Caco-2 (cell line): ENCODE measurements around the gene IL2RA. TPM values are rescaled to one million over a fixed set of nuclear protein-coding genes. Genes with fewer than 3 reads are reported as not detected.

ENCODE experiments used
- BruUV-seq: library from RNA; stranded (reverse); fragments of 400-500 nt; replicated peaks from 2 replicates; lab custom pipeline; 2021; lab: Mats Ljungman, UMichigan
- CTCF ChIA-PET: fragments of 300-600 bp; sonication (Branson Sonifier 250); formaldehyde crosslinking; loops from one replicate; lab custom pipeline; 2022; ENCODE audit warnings: antibody characterized with exemption; lab: Charles Lee
- POLR2A ChIA-PET: fragments of 300-600 bp; sonication (Branson Sonifier 250); formaldehyde crosslinking; loops from one replicate; lab custom pipeline; 2022; ENCODE audit warnings: antibody characterized with exemption; lab: Charles Lee
- DNase-seq, 2 experiments: peaks; one replicate each; pipeline versions ENCODE4 v3.0.0 to v3.0.0-alpha.2; 2020 to 2022
- H3K27me3 ChIP-seq: replicated peaks from 2 replicates; pipeline ENCODE4 v1.6.0; 2011; ENCODE audit warnings: low read length; ENCODE audit not compliant: control insufficient read depth, insufficient read depth
- H3K36me3 ChIP-seq: 2 replicates; pipeline ENCODE4 v1.5.1; 2011; ENCODE audit warnings: low read length; ENCODE audit not compliant: control insufficient read depth, insufficient read depth
- H3K4me1 ChIP-seq: fragments of 250-450 bp; sonication (Bioruptor Pico); 2 replicates; pipeline ENCODE4 v1.5.1; 2020; ENCODE audit warnings: mild to moderate bottlenecking
- H3K4me3 ChIP-seq: 2 replicates; pipeline ENCODE4 v1.5.1; 2011; ENCODE audit warnings: low read depth, mild to moderate bottlenecking, control low read depth, low read length
- H3K9me3 ChIP-seq: fragments of 250-450 bp; sonication (Bioruptor Pico); 2 replicates; pipeline ENCODE4 v1.5.1; 2020; ENCODE audit warnings: mild to moderate bottlenecking, moderate library complexity
- H3K27ac Mint-ChIP-seq: one replicate; pipeline ENCODE4 v1.8.0; 2022; ENCODE audit warnings: mixed read lengths; ENCODE audit not compliant: unreplicated experiment
- H3K27me3 Mint-ChIP-seq: one replicate; pipeline ENCODE4 v1.8.0; 2022; ENCODE audit warnings: mixed read lengths; ENCODE audit not compliant: insufficient read depth, unreplicated experiment
- H3K36me3 Mint-ChIP-seq: one replicate; pipeline ENCODE4 v1.8.0; 2022; ENCODE audit warnings: mild to moderate bottlenecking, mixed read lengths; ENCODE audit not compliant: insufficient read depth, unreplicated experiment
- H3K4me1 Mint-ChIP-seq: one replicate; pipeline ENCODE4 v1.8.0; 2022; ENCODE audit warnings: low read depth, mixed read lengths; ENCODE audit not compliant: unreplicated experiment
- H3K4me3 Mint-ChIP-seq: one replicate; pipeline ENCODE4 v1.8.0; 2022; ENCODE audit warnings: mild to moderate bottlenecking, moderate library complexity, mixed read lengths; ENCODE audit not compliant: unreplicated experiment
- H3K9me3 Mint-ChIP-seq: one replicate; pipeline ENCODE4 v1.8.0; 2022; ENCODE audit warnings: mixed read lengths; ENCODE audit not compliant: unreplicated experiment
- intact Hi-C: fragments of 100-400 bp; cut with micrococcal nuclease; formaldehyde crosslinking; loops from one replicate; pipeline ENCODE4 v1.10.0; 2022; ENCODE audit not compliant: unreplicated experiment
- total RNA-seq: library from RNA; stranded (reverse); gene quantifications from 2 replicates; pipeline ENCODE4 v1.2.3, GENCODE V29; 2022
- TF ChIP-seq, protein P1 (sequence below), 2 experiments: fragments of 200-600 bp in 1 of 2; IDR thresholded peaks; 1 replicate in 1 of 2; 2 replicates in 1 of 2; pipeline versions ENCODE4 v1.5.1 to v1.8.0; 2011 to 2022; ENCODE audit warnings: antibody characterized with exemption in 1 of 2, control low read depth in 1 of 2, inconsistent platforms in 1 of 2, low read depth in 1 of 2, low read length in 1 of 2, mild to moderate bottlenecking in 1 of 2, moderate library complexity in 1 of 2; ENCODE audit not compliant: insufficient read depth in 1 of 2, severe bottlenecking in 1 of 2, unreplicated experiment in 1 of 2

The IL2RA gene
- total RNA-seq, 1 experiment from 2014 or later = not detected

DNA sequence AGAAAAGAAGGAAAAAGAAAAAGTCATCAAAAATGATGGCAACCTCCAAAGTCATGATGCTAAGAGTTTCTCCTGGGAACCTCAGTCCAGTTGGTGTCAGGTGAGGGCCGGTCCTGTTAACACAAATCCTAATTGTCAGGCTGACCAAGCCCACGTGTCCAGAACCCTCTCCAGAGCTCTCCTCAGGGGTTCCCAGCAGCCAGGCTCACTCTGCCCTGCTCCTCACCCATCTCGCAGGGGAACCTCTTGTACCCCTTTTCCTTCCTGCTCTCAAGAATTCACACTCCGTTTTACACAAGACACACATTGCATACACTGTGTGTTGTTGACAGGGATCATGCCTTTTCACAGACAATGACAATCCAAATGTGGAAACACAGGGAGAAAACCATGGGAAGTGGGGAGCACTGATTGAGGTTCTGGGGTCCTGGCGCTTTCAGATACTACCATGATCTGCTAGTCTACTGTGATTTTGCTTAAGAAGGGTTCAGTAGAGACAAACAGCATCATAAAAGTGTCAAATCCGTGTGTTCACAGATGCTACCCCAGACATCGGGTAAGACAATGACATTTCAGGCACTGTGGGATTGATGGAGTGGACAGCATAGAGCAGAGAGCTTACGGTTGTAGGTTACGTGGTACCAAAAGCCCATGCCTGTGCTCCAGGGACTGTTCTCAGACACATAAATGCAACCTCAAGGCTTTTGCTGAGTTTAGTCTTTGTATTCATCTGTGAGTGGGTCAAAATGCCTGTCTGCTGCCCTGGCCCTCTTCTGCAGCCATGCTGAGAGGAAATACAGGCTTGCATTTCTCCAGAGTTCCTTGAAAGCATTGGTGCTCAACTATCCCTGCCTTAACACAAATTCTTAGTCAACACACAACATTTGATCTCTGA is 16.0 kb downstream of the IL2RA start:
- H3K4me3 ChIP-seq = no peak overlapping the region
- TF ChIP-seq, protein P1, sequence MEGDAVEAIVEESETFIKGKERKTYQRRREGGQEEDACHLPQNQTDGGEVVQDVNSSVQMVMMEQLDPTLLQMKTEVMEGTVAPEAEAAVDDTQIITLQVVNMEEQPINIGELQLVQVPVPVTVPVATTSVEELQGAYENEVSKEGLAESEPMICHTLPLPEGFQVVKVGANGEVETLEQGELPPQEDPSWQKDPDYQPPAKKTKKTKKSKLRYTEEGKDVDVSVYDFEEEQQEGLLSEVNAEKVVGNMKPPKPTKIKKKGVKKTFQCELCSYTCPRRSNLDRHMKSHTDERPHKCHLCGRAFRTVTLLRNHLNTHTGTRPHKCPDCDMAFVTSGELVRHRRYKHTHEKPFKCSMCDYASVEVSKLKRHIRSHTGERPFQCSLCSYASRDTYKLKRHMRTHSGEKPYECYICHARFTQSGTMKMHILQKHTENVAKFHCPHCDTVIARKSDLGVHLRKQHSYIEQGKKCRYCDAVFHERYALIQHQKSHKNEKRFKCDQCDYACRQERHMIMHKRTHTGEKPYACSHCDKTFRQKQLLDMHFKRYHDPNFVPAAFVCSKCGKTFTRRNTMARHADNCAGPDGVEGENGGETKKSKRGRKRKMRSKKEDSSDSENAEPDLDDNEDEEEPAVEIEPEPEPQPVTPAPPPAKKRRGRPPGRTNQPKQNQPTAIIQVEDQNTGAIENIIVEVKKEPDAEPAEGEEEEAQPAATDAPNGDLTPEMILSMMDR (IDR thresholded peaks at IDR 0.05; ENCODE audit: insufficient read depth in 1 of 2, low read depth in 1 of 2, low read length in 1 of 2, severe bottlenecking in 1 of 2, unreplicated experiment in 1 of 2) = no peak
- intact Hi-C loops = no loop called here
- no peaks in the 10 kb centered on the region for H3K4me1 ChIP-seq
- peaks cover 7% of the 10 kb centered on the region for H3K4me1 Mint-ChIP-seq
- ChIA-PET POLR2A (no interaction called here), CTCF (interaction anchor here (0.6 kb wide), 1 partner anchor 27 kb away, joined by 6 read pairs; no protein-coding TSS in a partner anchor)
- H3K36me3 Mint-ChIP-seq = no peaks in the 10 kb centered on the region
- H3K4me3 Mint-ChIP-seq = no peak overlapping the region
- no peaks in the 10 kb centered on the region for H3K9me3 Mint-ChIP-seq
- no peaks in the 10 kb centered on the region for H3K9me3 ChIP-seq
- no peak overlapping the region for H3K27ac Mint-ChIP-seq
- H3K27me3 Mint-ChIP-seq = peaks cover 26% of the 10 kb centered on the region
- no peaks in the 10 kb centered on the region for H3K36me3 ChIP-seq
- DNase-seq = no peak
- no TSS peak for BruUV-seq
- H3K27me3 ChIP-seq = 0 out of 2 replicates have a peak, but pooled peaks cover 1% of the 10 kb centered on the region

GRCh38 chr10:6045314-6045848 is 16.8 kb downstream of the IL2RA start:
- TF ChIP-seq, protein P1 (IDR thresholded peaks at IDR 0.05; ENCODE audit: insufficient read depth in 1 of 2, low read depth in 1 of 2, low read length in 1 of 2, severe bottlenecking in 1 of 2, unreplicated experiment in 1 of 2) = no peak
- peaks cover 31% of the 10 kb centered on the region for H3K27me3 Mint-ChIP-seq
- intact Hi-C loops = no loop called here
- H3K27me3 ChIP-seq = 0 out of 2 replicates have a peak, but pooled peaks cover 1% of the 10 kb centered on the region
- no peak overlapping the region for H3K4me3 ChIP-seq
- CTCF ChIA-PET = no interaction called here
- H3K4me3 Mint-ChIP-seq = no peak overlapping the region
- no peaks in the 10 kb centered on the region for H3K36me3 Mint-ChIP-seq
- no peak for DNase-seq
- no peaks in the 10 kb centered on the region for H3K4me1 ChIP-seq
- H3K9me3 Mint-ChIP-seq = no peaks in the 10 kb centered on the region
- no peaks in the 10 kb centered on the region for H3K36me3 ChIP-seq
- POLR2A ChIA-PET = no interaction called here
- BruUV-seq = no TSS peak
- no peak overlapping the region for H3K27ac Mint-ChIP-seq
- no peaks in the 10 kb centered on the region for H3K9me3 ChIP-seq
- peaks cover 7% of the 10 kb centered on the region for H3K4me1 Mint-ChIP-seq

DNA sequence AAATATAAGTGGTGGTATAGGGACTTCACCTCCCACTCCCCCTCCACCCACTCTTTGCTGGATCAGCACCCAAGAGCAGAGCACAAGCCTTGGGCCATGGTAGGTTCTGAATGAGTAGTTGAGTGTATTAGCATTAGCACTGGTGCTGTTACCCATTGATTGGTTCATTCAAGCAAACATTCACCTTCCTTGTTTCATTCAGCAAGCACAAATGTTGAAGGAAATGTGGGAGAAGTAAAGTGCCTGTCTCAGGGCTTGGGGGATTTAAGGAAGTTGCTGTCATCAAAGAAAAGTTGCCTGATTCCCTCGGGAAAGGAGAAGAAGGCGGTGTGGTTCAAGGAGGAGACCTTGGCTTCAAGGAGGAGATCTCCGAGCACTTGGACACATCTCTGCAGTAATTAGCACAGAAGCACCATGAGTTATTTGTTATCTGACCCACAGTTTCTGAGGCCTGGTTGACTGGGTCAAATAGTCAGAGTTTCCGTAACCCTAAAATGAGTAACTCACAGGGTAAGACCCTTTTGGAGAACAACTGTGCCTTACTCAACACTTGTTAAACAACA is 17.3 kb downstream of the IL2RA start:
- no peaks in the 10 kb centered on the region for H3K27me3 ChIP-seq
- ChIA-PET POLR2A (no interaction called here), CTCF (no interaction called here)
- H3K4me3 Mint-ChIP-seq = no peak overlapping the region
- no peaks in the 10 kb centered on the region for H3K4me1 ChIP-seq
- TF ChIP-seq, protein P1 (IDR thresholded peaks at IDR 0.05; ENCODE audit: insufficient read depth in 1 of 2, low read depth in 1 of 2, low read length in 1 of 2, severe bottlenecking in 1 of 2, unreplicated experiment in 1 of 2) = no peak
- H3K36me3 ChIP-seq = no peaks in the 10 kb centered on the region
- BruUV-seq = no TSS peak
- H3K36me3 Mint-ChIP-seq = no peaks in the 10 kb centered on the region
- H3K4me3 ChIP-seq = no peak overlapping the region
- peaks cover 5% of the 10 kb centered on the region for H3K4me1 Mint-ChIP-seq
- no peaks in the 10 kb centered on the region for H3K9me3 ChIP-seq
- no peak for DNase-seq
- intact Hi-C loops = no loop called here
- no peaks in the 10 kb centered on the region for H3K9me3 Mint-ChIP-seq
- H3K27ac Mint-ChIP-seq = no peak overlapping the region
- H3K27me3 Mint-ChIP-seq = peaks cover 32% of the 10 kb centered on the region
